ENCODE measurements around the gene FAM168A.

FAM168A gene

GRCh38 chr11:73367482-73368024, 230.4 kb downstream of the FAM168A start:
- DNase-seq (ENCODE audit: low read depth in 2 of 2), result no peak

- no peak for DNase-seq (ENCODE audit: low read depth in 2 of 2)
Observed at GRCh38 chr11:73366953-73367352, 231.0 kb downstream of the FAM168A start.

- DNase-seq (ENCODE audit: low read depth in 2 of 2), result no peak
Observed at GRCh38 chr11:73366265-73366610, 231.7 kb downstream of the FAM168A start.

- DNase-seq (ENCODE audit: low read depth in 2 of 2), result no peak
Observed at GRCh38 chr11:73365352-73366264, 232.3 kb downstream of the FAM168A start.

GRCh38 chr11:73363147-73363546, 234.8 kb downstream of the FAM168A start:
- no peak for DNase-seq (ENCODE audit: low read depth in 2 of 2)

GRCh38 chr11:73361953-73362776, 235.7 kb downstream of the FAM168A start:
- no peak for DNase-seq (ENCODE audit: low read depth in 2 of 2)

GRCh38 chr11:73360743-73361369, 237.1 kb downstream of the FAM168A start:
- DNase-seq (ENCODE audit: low read depth in 2 of 2), result no peak

GRCh38 chr11:73359930-73360742, 237.8 kb downstream of the FAM168A start:
- DNase-seq (ENCODE audit: low read depth in 2 of 2), result no peak

- no peak for DNase-seq (ENCODE audit: low read depth in 2 of 2)
Observed at GRCh38 chr11:73359341-73359740, 238.6 kb downstream of the FAM168A start.

- no peak for DNase-seq (ENCODE audit: low read depth in 2 of 2)
Observed at GRCh38 chr11:73358071-73358470, 239.8 kb downstream of the FAM168A start.

- no peak for DNase-seq (ENCODE audit: low read depth in 2 of 2)
Observed at GRCh38 chr11:73356979-73357860, 240.7 kb downstream of the FAM168A start.

GRCh38 chr11:73355109-73355508, 242.8 kb downstream of the FAM168A start:
- no peak for DNase-seq (ENCODE audit: low read depth in 2 of 2)

GRCh38 chr11:73353422-73353821, 244.5 kb downstream of the FAM168A start:
- no peak for DNase-seq (ENCODE audit: low read depth in 2 of 2)

GRCh38 chr11:73350908-73351636, 246.8 kb downstream of the FAM168A start:
- DNase-seq (ENCODE audit: low read depth in 2 of 2), result peak; percentile 22 to 29
